Chondrocyte (in vitro differentiated cells): ENCODE measurements around the gene IER3. TPM values are rescaled to one million over a fixed set of nuclear protein-coding genes. Genes with fewer than 3 reads are reported as not detected.
A peak's percentile ranks its signal among the peaks of the same experiment; 100 is the strongest.

Experiments
- DNase-seq: peaks from one replicate; pipeline ENCODE4 v3.0.0; 2021; ENCODE audit warnings: mixed read lengths, low spot score
- H3K27ac Mint-ChIP-seq: one replicate; pipeline ENCODE4 v1.8.0; 2021; ENCODE audit warnings: mild to moderate bottlenecking, moderate library complexity, mixed read lengths; ENCODE audit not compliant: unreplicated experiment
- H3K27me3 Mint-ChIP-seq: 2 replicates; pipeline ENCODE4 v1.8.0; 2021; ENCODE audit warnings: low read depth, mixed read lengths
- H3K36me3 Mint-ChIP-seq: 2 replicates; pipeline ENCODE4 v1.8.0; 2021; ENCODE audit warnings: low read depth, mixed read lengths
- H3K4me1 Mint-ChIP-seq: 2 replicates; pipeline ENCODE4 v1.8.0; 2021; ENCODE audit warnings: low read depth, mild to moderate bottlenecking, mixed read lengths
- H3K4me3 Mint-ChIP-seq: one replicate; pipeline ENCODE4 v1.8.0; 2021; ENCODE audit warnings: mild to moderate bottlenecking, moderate library complexity, mixed read lengths; ENCODE audit not compliant: unreplicated experiment
- H3K9me3 Mint-ChIP-seq: 2 replicates; pipeline ENCODE4 v1.8.0; 2021; ENCODE audit warnings: low read depth, mixed read lengths
- total RNA-seq: library from RNA; stranded (reverse); gene quantifications from 3 replicates; pipeline ENCODE4 v1.2.1, GENCODE V29; 2021
- TF ChIP-seq, protein P1 (sequence below): fragments of 200-600 bp; sonication (generic); IDR thresholded peaks from 2 replicates; pipeline ENCODE4 v1.5.0; 2021; ENCODE audit warnings: antibody characterized with exemption, mild to moderate bottlenecking, moderate library complexity

The IER3 gene
- total RNA-seq, 1 donor from 2014 or later, result 333 TPM

DNA sequence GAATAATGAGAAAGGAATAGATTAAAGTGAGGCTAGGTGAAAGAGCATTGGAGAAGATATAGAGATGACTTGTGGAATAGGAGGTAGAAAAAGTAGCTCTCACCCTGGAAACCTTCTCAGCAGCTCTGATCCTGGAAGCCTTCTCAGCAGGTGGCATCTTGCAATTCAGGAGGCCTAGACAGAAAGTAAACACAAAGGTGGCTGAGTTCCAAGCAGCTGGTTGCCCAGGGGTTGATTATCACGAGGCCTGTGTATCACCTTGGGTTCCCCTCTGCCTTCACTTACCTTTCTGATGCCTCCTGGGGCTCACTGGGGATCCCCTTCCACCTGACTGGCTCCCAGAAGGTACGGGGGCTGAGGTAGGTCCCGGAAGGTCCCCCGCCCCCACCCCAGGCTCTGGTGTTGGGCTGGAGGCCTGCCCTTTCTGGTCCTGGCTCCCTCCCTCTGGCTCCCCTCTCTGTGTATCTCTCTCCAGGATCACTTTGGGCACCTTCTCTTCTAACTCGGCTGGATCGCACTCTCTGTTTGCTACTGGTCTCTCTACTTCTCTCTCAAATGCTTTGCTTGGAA is 37.0 kb downstream of the IER3 start:
- no peak overlapping the region for H3K27ac Mint-ChIP-seq
- H3K36me3 Mint-ChIP-seq, result peaks cover 48% of the 10 kb centered on the region
- no peak overlapping the region for H3K4me3 Mint-ChIP-seq
- DNase-seq, result peak; percentile 42
- no peaks in the 10 kb centered on the region for H3K27me3 Mint-ChIP-seq
- no peaks in the 10 kb centered on the region for H3K9me3 Mint-ChIP-seq
- TF ChIP-seq, protein P1, sequence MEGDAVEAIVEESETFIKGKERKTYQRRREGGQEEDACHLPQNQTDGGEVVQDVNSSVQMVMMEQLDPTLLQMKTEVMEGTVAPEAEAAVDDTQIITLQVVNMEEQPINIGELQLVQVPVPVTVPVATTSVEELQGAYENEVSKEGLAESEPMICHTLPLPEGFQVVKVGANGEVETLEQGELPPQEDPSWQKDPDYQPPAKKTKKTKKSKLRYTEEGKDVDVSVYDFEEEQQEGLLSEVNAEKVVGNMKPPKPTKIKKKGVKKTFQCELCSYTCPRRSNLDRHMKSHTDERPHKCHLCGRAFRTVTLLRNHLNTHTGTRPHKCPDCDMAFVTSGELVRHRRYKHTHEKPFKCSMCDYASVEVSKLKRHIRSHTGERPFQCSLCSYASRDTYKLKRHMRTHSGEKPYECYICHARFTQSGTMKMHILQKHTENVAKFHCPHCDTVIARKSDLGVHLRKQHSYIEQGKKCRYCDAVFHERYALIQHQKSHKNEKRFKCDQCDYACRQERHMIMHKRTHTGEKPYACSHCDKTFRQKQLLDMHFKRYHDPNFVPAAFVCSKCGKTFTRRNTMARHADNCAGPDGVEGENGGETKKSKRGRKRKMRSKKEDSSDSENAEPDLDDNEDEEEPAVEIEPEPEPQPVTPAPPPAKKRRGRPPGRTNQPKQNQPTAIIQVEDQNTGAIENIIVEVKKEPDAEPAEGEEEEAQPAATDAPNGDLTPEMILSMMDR, result no peak
- peaks cover 18% of the 10 kb centered on the region for H3K4me1 Mint-ChIP-seq

DNA sequence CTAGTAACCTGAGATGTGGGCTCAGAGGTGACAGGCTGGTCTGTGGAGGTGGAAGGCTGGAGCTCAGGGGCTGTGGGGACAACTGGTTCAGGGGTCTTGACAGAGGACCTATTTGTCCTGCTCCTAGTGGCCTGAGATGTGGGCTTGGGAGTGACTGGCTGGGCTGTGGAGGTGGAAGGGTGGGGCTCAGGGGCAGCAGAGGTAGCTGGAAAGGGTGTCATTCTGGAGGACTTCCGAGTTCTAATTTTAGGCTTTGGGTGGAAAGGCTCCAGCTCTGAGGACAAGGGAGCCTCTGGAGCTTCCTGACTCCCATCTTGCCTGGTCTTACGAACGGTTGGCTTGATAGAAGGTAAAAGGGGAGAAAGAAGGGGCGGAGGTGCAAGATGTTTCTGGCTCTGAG is 38.7 kb downstream of the IER3 start:
- H3K9me3 Mint-ChIP-seq, result no peaks in the 10 kb centered on the region
- peak; percentile 35 for DNase-seq
- no peak overlapping the region for H3K27ac Mint-ChIP-seq
- TF ChIP-seq, protein P1, result no peak
- H3K27me3 Mint-ChIP-seq, result no peaks in the 10 kb centered on the region
- H3K4me3 Mint-ChIP-seq, result no peak overlapping the region
- peaks cover 18% of the 10 kb centered on the region for H3K4me1 Mint-ChIP-seq
- H3K36me3 Mint-ChIP-seq, result peaks cover 35% of the 10 kb centered on the region

DNA sequence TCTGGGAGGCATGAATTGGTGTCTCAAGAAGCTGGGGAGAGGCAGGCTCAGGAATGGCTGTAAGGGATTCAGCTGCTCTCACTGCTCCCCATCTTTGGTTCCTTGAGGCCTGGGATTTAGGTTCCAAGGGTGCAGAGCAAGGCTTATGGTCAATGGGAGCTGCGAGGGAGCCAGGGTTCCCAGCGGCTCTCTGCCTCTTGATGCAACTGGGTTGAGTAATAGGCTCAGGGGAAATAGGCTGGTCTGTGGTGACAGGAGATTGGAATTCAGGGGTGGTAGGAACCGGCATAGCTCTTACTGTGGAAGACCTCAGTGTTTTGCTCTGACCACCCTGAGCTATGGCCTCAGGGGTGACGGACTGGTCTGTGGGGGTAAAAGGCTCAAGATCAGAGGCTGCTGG is 40.5 kb downstream of the IER3 start:
- Mint-ChIP-seq H3K36me3 (peaks cover 32% of the 10 kb centered on the region), H3K9me3 (no peaks in the 10 kb centered on the region), H3K27ac (no peak overlapping the region), H3K27me3 (no peaks in the 10 kb centered on the region), H3K4me3 (no peak overlapping the region), H3K4me1 (peaks cover 15% of the 10 kb centered on the region)
- peak; percentile 28 for DNase-seq
- TF ChIP-seq, protein P1, result no peak

- H3K36me3 Mint-ChIP-seq, result peaks cover 31% of the 10 kb centered on the region
- H3K4me1 Mint-ChIP-seq, result peaks cover 12% of the 10 kb centered on the region
- no peaks in the 10 kb centered on the region for H3K9me3 Mint-ChIP-seq
- H3K27me3 Mint-ChIP-seq, result no peaks in the 10 kb centered on the region
- DNase-seq, result peak; percentile 75
- TF ChIP-seq, protein P1, result no peak
- no peak overlapping the region for H3K4me3 Mint-ChIP-seq
- H3K27ac Mint-ChIP-seq, result no peak overlapping the region
Measured at GRCh38 chr6:30703011-30703410, 41.3 kb downstream of the IER3 start.

- Mint-ChIP-seq H3K4me3 (no peak overlapping the region), H3K9me3 (no peaks in the 10 kb centered on the region), H3K27ac (no peak overlapping the region), H3K4me1 (peaks cover 6% of the 10 kb centered on the region), H3K27me3 (no peaks in the 10 kb centered on the region), H3K36me3 (peaks cover 22% of the 10 kb centered on the region)
- DNase-seq, result peak; percentile 24
- TF ChIP-seq, protein P1, result no peak
Measured at GRCh38 chr6:30700340-30700739, 44.0 kb downstream of the IER3 start.
